ENCODE results near the gene FAM171A2.
"Not testable (repeated sequence)": the region's sequence is repeated elsewhere in the genome, so short reads cannot be mapped to it uniquely, and the experiment has no call there.

FAM171A2 gene

DNA sequence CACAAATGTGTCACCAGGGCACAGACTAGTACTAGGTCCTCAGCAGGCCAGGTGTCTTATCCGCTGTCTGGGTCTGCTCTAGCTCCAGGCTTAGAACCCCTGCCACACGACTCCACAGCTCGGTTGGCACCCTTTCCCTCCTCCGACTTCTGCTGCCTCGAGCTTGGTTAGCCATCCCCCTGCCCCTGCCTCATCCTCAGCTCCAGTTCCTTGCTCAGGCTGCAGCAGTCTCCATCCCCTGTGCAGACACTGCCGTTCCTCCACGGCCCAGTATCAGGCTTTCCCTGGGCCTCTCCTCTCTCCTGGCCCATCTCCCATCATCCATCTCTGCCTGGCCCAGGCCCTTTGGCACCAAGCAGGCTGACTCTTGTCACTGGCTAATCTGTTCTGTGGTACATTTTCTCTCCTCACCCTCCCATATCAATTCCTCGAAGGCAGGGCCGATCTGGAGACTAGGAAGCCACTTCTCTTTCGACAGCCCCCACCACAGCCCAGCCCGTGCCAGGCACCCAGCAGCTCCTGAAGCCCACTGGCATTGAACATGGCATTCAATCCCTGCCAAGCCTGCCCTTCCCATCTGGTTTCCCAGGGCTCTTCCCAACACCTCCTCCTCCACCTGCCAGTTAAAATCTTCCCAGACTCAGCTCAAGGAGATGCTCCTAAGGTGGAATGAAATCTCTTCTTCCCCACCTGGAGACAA, 20.0 kb downstream of the FAM171A2 start:
- no peak overlapping the region for H3K9ac ChIP-seq (ENCODE audit: low read depth, low read length)
- H3K36me3 ChIP-seq (ENCODE audit: insufficient read depth, low read length), result no peaks in the 10 kb centered on the region
- WGBS, result 83% methylated on average over 11 of the region's 11 CpGs
- H3K9me3 ChIP-seq (ENCODE audit: insufficient read depth, low read depth, low read length), result no peaks in the 10 kb centered on the region
- H3K4me1 ChIP-seq (ENCODE audit: insufficient read depth, low read length), result no peaks in the 10 kb centered on the region; the same call in 1 of the 2 replicates
- H3K4me3 ChIP-seq (ENCODE audit: low read length), result no peak overlapping the region
- H3K27me3 ChIP-seq (ENCODE audit: insufficient read depth, low read length), result peaks cover 3% of the 10 kb centered on the region; the same call in 1 of the 2 replicates
- no peak overlapping the region for H3K27ac ChIP-seq (ENCODE audit: low read depth, low read length)

DNA sequence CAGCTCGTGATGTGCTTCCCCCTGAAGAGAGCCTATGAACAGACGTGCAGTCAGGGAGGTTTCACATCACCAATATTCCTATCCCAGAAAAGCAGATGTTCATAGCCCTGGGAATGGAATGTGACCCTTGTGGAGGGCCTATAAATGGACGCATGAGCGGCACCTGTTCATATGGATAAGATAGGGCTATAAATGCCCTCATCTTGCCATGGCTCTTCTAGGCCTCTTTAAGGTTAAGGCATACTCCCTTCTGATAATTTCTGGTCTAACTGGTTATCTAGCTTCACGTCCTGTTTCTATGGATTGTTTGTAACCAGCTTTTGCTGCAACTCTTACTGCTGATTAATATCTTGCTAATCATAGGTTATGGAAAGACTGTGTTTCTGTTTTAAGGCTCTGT, 23.1 kb downstream of the FAM171A2 start:
- H3K36me3 ChIP-seq (ENCODE audit: insufficient read depth, low read length); H3K4me3 ChIP-seq (ENCODE audit: low read length); H3K27me3 ChIP-seq (ENCODE audit: insufficient read depth, low read length); H3K27ac ChIP-seq (ENCODE audit: low read depth, low read length); H3K9me3 ChIP-seq (ENCODE audit: insufficient read depth, low read depth, low read length); H3K4me1 ChIP-seq (ENCODE audit: insufficient read depth, low read length); H3K9ac ChIP-seq (ENCODE audit: low read depth, low read length): not testable (repeated sequence)
- 81% methylated on average over 5 of the region's 5 CpGs for WGBS

DNA sequence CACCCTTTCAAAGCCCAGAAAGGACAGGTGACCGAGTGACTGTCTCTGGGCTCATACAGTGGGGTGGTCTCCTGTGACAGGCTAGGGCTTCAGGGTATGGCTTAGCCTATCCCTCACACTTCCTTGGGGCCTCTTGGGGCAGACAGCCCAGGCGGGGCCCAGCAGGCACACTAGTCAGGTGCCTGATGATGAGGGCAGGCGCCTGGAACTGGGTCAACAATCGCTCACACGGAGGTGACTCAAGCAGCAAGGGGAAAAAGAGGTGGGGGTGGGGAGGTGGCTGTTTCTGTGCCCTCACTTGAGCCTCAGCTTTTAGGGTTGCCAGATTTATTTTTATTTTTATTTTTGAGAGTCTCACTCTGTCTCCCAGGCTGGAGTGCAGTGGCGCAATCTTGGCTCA, 25.0 kb downstream of the FAM171A2 start:
- H3K36me3 ChIP-seq (ENCODE audit: insufficient read depth, low read length), result no peaks in the 10 kb centered on the region
- no peaks in the 10 kb centered on the region; the same call in 1 of the 2 replicates for H3K4me1 ChIP-seq (ENCODE audit: insufficient read depth, low read length)
- no peaks in the 10 kb centered on the region for H3K9me3 ChIP-seq (ENCODE audit: insufficient read depth, low read depth, low read length)
- 73% methylated on average over 6 of the region's 6 CpGs for WGBS
- H3K27ac ChIP-seq (ENCODE audit: low read depth, low read length), result no peak overlapping the region
- H3K4me3 ChIP-seq (ENCODE audit: low read length), result no peak overlapping the region
- no peak overlapping the region for H3K9ac ChIP-seq (ENCODE audit: low read depth, low read length)
- peaks cover 3% of the 10 kb centered on the region; the same call in 1 of the 2 replicates for H3K27me3 ChIP-seq (ENCODE audit: insufficient read depth, low read length)

DNA sequence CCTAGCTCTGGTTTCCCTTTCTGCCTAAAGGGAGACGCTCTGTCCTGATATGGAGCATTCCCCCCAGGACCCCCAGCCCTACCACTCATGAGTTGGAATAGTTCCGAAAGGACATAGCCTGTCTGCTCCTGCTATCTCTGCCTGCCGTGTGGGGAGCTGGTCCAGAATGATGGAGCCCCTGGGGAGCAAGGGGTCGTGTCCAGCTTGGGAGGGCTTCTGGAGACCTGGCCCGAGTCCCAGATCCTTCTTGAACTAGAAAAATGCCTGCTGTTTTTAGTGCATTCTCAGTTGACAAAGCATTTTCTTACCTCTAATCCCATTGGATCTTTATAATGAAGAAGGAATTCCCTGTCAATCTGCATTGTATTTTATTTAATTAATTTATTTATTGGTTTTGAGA, 27.7 kb downstream of the FAM171A2 start:
- H3K9me3 ChIP-seq (ENCODE audit: insufficient read depth, low read depth, low read length), result no peaks in the 10 kb centered on the region
- no peak overlapping the region for H3K27ac ChIP-seq (ENCODE audit: low read depth, low read length)
- H3K27me3 ChIP-seq (ENCODE audit: insufficient read depth, low read length), result no peaks in the 10 kb centered on the region
- no peak overlapping the region for H3K4me3 ChIP-seq (ENCODE audit: low read length)
- WGBS, result 63% methylated on average over 5 of the region's 5 CpGs
- H3K36me3 ChIP-seq (ENCODE audit: insufficient read depth, low read length), result no peaks in the 10 kb centered on the region
- no peak overlapping the region for H3K9ac ChIP-seq (ENCODE audit: low read depth, low read length)
- no peaks in the 10 kb centered on the region; the same call in 1 of the 2 replicates for H3K4me1 ChIP-seq (ENCODE audit: insufficient read depth, low read length)

DNA sequence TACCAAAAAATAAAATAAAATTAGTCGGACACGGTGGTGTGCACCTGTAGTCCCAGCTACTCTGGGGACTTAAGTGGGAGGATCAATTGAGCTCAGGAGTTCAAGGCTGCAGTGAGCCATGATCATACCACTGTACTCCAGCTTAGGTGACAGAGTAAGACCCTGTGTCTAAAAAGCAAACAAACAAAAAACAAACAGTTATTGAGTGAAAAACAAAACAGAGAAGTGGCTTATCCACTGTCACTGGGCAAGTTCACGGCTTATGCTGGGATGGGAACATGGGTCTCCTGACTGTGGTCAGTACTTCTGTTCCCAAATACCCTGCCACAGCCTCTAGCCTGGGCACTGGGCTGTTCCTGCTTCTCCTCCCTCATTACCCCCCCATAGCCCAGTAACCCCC, 28.1 kb downstream of the FAM171A2 start:
- H3K4me1 ChIP-seq (ENCODE audit: insufficient read depth, low read length), result no peaks in the 10 kb centered on the region; the same call in 1 of the 2 replicates
- WGBS, result 89% methylated on average over 3 of the region's 3 CpGs

DNA sequence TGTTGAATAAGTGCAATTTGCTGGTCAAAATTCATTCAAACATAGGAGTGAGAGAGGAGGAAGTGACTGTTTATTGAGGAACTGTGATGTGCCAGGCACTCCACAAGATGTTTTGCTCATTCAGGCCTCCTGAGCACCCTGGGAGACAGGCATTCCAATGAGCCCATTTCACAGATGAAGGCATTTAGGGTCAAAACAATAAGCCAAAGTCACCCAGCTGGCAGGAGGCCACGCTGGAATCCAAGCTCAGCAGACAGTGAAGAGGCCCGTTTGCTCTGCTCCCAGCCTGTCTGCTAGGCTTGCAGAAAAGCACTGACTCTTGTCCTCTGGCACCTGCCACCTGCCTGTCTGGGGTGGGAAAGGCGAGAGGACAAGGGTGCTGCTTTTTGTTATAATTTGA, 28.9 kb downstream of the FAM171A2 start:
- no peak overlapping the region for H3K4me3 ChIP-seq (ENCODE audit: low read length)
- H3K9ac ChIP-seq (ENCODE audit: low read depth, low read length), result no peak overlapping the region
- no peaks in the 10 kb centered on the region for H3K9me3 ChIP-seq (ENCODE audit: insufficient read depth, low read depth, low read length)
- WGBS, result 57% methylated on average over 3 of the region's 3 CpGs
- no peaks in the 10 kb centered on the region; the same call in 1 of the 2 replicates for H3K4me1 ChIP-seq (ENCODE audit: insufficient read depth, low read length)
- no peaks in the 10 kb centered on the region for H3K27me3 ChIP-seq (ENCODE audit: insufficient read depth, low read length)
- H3K27ac ChIP-seq (ENCODE audit: low read depth, low read length), result no peak overlapping the region
- H3K36me3 ChIP-seq (ENCODE audit: insufficient read depth, low read length), result no peaks in the 10 kb centered on the region

More for the DNA sequence above, 28.1 kb downstream of the FAM171A2 start:
- H3K9ac ChIP-seq (ENCODE audit: low read depth, low read length), result no peak overlapping the region
- no peaks in the 10 kb centered on the region for H3K27me3 ChIP-seq (ENCODE audit: insufficient read depth, low read length)
- no peak overlapping the region for H3K27ac ChIP-seq (ENCODE audit: low read depth, low read length)
- no peaks in the 10 kb centered on the region for H3K36me3 ChIP-seq (ENCODE audit: insufficient read depth, low read length)
- H3K9me3 ChIP-seq (ENCODE audit: insufficient read depth, low read depth, low read length), result no peaks in the 10 kb centered on the region
- H3K4me3 ChIP-seq (ENCODE audit: low read length), result no peak overlapping the region

DNA sequence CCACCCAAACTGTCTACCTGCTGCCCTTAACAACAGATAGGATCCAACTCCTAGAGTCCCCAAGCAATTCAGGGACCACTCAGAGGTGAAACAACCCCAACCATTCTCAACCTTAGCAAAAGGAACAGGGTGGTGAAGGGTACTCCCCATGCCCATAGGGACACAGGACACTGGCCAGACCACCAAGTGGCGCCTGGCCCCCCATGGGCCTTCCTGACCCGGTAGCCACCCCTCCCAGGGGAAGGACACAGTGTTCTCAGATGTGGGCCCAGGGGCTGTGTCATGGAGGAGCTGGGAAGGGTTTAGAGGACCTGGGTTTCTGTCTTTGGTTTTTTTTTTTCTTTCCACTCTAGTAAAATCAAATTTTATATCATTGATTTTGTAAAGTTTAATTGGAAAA, 29.3 kb downstream of the FAM171A2 start:
- Histone ChIP-seq H3K9me3 (ENCODE audit: insufficient read depth, low read depth, low read length) (no peaks in the 10 kb centered on the region), H3K9ac (ENCODE audit: low read depth, low read length) (no peak overlapping the region), H3K36me3 (ENCODE audit: insufficient read depth, low read length) (no peaks in the 10 kb centered on the region), H3K4me3 (ENCODE audit: low read length) (no peak overlapping the region), H3K27ac (ENCODE audit: low read depth, low read length) (no peak overlapping the region), H3K27me3 (ENCODE audit: insufficient read depth, low read length) (no peaks in the 10 kb centered on the region), H3K4me1 (ENCODE audit: insufficient read depth, low read length) (no peaks in the 10 kb centered on the region; the same call in 1 of the 2 replicates)
- 79% methylated on average over 2 of the region's 2 CpGs for WGBS

DNA sequence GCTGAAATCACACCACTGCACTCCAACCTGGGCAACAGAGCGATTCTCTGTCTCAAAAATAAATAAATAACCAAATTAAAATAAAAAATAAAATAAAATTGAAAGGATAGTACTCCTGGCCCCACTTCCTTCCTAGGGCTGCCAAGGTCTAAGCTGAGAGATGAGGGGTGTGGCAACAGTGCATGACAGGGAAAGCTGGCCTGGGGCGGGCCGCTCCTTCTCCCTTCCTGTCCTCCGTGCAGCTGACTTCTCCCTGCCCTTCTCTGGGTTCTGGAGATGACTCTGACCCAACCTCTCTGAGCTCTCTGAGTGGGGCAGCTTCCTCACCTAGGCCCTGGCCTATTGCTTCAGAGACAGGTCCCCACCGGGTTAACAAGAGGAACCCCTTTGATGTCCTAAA, 30.3 kb downstream of the FAM171A2 start:
- 85% methylated on average over 4 of the region's 5 CpGs for WGBS
- Histone ChIP-seq H3K4me1 (ENCODE audit: insufficient read depth, low read length) (no peaks in the 10 kb centered on the region; the same call in 1 of the 2 replicates), H3K36me3 (ENCODE audit: insufficient read depth, low read length) (no peaks in the 10 kb centered on the region)

DNA sequence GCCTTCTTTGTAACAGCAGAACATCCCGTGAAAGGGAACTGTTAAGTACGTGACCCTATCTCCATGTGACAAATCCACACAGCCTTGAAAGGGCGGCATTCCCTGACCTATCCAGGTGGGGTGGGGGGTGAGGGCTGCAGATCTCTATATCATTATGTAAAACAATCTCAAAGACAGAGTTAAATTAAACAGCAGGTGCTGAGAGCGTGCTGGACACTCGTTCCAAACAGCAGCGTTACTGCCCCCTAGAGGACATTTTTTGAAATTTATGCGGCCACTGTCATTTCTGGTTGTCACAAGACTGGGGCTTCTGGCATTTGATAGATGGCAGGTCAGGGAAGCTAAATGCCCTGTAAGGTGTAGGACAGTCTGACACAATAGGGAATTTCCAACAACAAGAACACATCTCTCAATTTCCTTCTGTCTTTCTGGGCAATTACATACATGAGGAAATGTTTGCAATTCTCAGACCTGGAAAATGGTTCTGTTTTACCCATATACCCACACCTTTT, 32.3 kb downstream of the FAM171A2 start:
- 13% methylated on average over 6 of the region's 7 CpGs for WGBS
- Histone ChIP-seq H3K4me1 (ENCODE audit: insufficient read depth, low read length) (no peaks in the 10 kb centered on the region; the same call in 1 of the 2 replicates), H3K9me3 (ENCODE audit: insufficient read depth, low read depth, low read length) (no peaks in the 10 kb centered on the region), H3K27me3 (ENCODE audit: insufficient read depth, low read length) (peaks cover 1% of the 10 kb centered on the region; the same call in 1 of the 2 replicates), H3K4me3 (ENCODE audit: low read length) (no peak overlapping the region), H3K27ac (ENCODE audit: low read depth, low read length) (no peak overlapping the region), H3K36me3 (ENCODE audit: insufficient read depth, low read length) (no peaks in the 10 kb centered on the region), H3K9ac (ENCODE audit: low read depth, low read length) (no peak overlapping the region)

More for the DNA sequence above, 30.3 kb downstream of the FAM171A2 start:
- no peak overlapping the region for H3K27ac ChIP-seq (ENCODE audit: low read depth, low read length)
- no peaks in the 10 kb centered on the region for H3K9me3 ChIP-seq (ENCODE audit: insufficient read depth, low read depth, low read length)
- H3K27me3 ChIP-seq (ENCODE audit: insufficient read depth, low read length), result no peaks in the 10 kb centered on the region
- H3K4me3 ChIP-seq (ENCODE audit: low read length), result no peak overlapping the region
- H3K9ac ChIP-seq (ENCODE audit: low read depth, low read length), result no peak overlapping the region

DNA sequence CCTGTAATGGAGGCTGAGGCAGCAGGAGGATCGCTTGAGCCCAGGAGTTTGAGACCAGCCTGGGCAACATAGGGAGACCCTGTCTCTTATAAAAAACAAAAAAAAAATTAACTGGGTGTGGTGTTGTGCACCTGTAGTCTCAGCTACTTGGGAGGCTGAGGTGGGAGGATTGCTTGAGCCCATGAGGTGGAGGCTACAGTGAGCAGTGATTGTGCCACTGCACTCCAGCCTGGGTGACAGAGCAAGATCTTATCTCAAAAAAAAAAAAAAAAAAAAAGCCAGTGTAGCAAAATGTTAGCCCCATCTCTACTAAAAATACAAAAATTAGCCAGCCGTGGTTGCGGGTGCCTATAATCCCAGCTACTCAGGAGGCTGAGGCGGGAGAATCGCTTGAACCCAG, 33.4 kb downstream of the FAM171A2 start:
- H3K4me1 ChIP-seq (ENCODE audit: insufficient read depth, low read length); H3K36me3 ChIP-seq (ENCODE audit: insufficient read depth, low read length); H3K9ac ChIP-seq (ENCODE audit: low read depth, low read length); H3K27ac ChIP-seq (ENCODE audit: low read depth, low read length); H3K9me3 ChIP-seq (ENCODE audit: insufficient read depth, low read depth, low read length); H3K4me3 ChIP-seq (ENCODE audit: low read length): not testable (repeated sequence)
- 95% methylated on average over 5 of the region's 5 CpGs for WGBS
- H3K27me3 ChIP-seq (ENCODE audit: insufficient read depth, low read length), result peaks cover 12% of the 10 kb centered on the region

DNA sequence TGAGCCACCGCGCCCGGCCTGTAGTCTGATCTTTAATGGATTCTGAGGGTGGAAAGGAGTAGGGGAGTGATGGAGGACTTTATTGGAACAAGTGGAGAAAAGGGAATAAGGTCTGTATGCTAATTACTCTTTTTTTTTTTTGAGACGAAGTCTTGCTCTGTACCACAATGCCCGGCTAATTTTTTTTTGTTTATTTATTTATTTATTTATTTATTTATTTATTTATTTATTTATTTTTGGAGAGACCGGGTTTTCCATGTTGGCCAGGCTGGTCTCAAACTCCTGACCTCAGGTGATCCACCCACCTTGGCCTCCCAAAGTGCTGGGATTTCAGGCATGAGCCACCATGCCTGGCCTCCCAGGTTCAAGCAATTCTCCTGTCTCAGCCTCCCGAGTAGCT, 34.1 kb downstream of the FAM171A2 start:
- 96% methylated on average over 5 of the region's 7 CpGs for WGBS
- H3K27ac ChIP-seq (ENCODE audit: low read depth, low read length); H3K9ac ChIP-seq (ENCODE audit: low read depth, low read length); H3K4me3 ChIP-seq (ENCODE audit: low read length); H3K4me1 ChIP-seq (ENCODE audit: insufficient read depth, low read length); H3K36me3 ChIP-seq (ENCODE audit: insufficient read depth, low read length); H3K9me3 ChIP-seq (ENCODE audit: insufficient read depth, low read depth, low read length): not testable (repeated sequence)
- H3K27me3 ChIP-seq (ENCODE audit: insufficient read depth, low read length), result peaks cover 16% of the 10 kb centered on the region

Data from HUES64 (cell line).